H54 (cell line): ENCODE results near the gene MYO19.
"Not testable (repeated sequence)": the region's sequence is repeated elsewhere in the genome, so short reads cannot be mapped to it uniquely, and the experiment has no call there.

ENCODE experiments used
- DNase-seq: peaks from one replicate; pipeline ENCODE4 v3.0.0; 2011; ENCODE audit warnings: low spot score, mixed read lengths; ENCODE audit not compliant: insufficient read length
- FAIRE-seq: peaks from 3 replicates; lab custom pipeline; 2011; peaks lifted over from hg19 to GRCh38; lab: Jason Lieb, UNC
- POLR2A ChIP-seq: IDR thresholded peaks from 2 replicates; pipeline ENCODE4 v1.6.1; 2011; ENCODE audit warnings: low read depth, mild to moderate bottlenecking, low read length

Gene MYO19

DNA sequence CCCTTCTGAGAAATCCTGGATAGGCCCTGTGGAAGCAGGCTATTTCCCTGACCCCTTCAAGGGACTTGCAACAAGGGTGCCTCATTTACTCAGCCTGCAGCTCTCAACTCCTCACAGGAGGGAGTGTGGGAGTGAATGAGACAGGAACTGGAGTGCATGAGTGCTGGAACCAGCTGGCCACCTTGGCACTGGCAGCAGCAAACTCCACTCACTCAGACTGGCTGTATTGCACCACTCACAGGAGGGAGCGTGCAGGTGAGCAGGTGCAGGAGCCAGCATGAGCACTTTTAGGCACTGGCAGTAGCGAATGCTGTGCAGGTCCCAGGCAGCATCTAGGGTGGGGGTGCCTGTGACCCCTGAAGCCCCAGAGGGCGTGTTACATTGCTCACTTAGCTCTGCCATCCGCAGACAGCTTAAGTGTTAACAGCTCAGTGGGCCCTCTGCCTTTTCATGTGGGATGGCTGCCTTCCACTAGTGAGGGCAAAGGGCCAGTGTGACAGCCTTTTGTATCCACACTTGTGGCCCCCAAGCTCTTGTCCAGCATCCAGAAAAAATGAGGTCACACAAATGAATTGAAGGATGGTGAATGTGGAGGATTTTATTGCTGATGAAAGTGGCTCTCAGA, 59.2 kb downstream of the MYO19 start:
- FAIRE-seq (no peak), DNase-seq (no peak)
- no peak for TF ChIP-seq POLR2A

DNA sequence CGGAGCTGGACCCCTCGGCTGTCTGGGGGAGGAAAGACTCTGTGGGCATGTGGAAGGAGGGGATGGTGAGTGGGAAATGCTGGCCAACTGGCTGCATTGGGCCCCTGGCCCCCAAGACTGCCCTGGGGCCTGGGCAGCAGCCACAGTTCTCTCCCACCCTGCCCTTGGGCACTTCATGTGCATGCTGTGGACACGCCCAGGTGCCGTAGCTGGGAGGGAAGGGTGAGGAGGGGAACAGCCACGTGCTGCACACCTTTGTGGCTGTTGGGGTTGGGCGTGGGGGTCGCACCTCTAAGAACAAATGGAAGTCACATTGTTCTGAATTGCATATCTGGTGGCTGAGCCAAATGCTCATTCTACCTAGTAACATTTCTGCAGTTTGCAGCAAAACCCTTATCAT, 60.1 kb downstream of the MYO19 start:
- DNase-seq = no peak
- no peak for FAIRE-seq
- TF ChIP-seq POLR2A = no peak

GRCh38 chr17:36470499-36470898, 64.2 kb downstream of the MYO19 start:
- FAIRE-seq (no peak), DNase-seq (no peak)
- TF ChIP-seq POLR2A = no peak

DNA sequence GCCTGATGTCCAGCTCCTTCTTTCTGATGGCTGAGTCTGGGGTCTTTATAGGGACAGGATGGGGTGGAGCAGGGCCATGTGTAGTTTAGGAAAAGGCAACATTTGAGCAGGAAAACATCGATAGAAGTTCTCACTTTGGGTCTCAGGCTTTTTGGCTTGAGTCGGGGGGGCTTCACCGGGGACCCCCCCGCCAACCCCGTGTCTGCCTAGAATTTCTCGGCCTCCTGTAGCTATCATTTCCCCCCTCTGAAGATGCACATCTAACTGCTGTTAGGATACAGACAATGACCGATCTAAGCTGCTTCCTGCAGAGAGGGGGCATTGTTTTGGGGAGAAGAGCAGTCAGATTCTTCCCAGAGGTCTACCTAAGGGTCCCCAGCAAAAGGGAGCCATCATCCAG, 64.9 kb downstream of the MYO19 start:
- FAIRE-seq (no peak), DNase-seq (no peak)
- TF ChIP-seq POLR2A = no peak

DNA sequence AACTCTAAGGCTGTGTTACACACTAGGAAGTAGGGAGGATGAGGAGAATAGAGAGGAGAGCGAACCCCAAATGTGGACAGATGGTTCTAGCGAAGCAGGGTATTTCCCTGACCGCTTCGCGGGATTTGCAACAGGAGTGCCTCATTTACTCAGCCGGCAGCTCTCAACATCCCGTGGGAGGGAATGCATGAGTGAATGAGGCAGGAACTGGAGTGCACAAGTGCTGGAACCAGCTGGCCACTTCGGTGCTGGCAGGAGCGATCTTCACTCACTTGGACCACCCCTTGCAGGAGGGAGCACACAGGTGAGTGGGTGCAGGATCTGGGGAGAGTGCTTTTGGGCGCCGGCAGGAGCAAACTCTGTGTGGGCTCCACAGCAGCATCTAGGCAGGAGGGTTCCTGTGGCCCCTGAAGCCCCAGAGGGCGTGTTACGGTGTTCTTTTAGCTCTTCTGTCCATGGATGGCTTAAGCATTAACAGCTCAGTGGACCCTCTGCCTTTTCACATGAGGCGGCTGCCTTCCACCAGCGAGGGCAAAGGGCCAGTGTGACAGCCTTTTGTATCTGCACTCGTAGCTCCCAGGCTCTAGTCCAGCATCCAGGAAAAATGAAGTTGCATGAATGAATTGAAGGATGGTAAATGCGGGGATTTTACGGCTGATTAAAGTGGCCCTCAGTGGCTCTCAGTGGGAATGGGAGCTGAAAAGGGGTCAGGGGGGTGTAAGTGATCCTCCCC, 65.6 kb downstream of the MYO19 start:
- FAIRE-seq = no peak
- DNase-seq = no peak
- no peak for TF ChIP-seq POLR2A

DNA sequence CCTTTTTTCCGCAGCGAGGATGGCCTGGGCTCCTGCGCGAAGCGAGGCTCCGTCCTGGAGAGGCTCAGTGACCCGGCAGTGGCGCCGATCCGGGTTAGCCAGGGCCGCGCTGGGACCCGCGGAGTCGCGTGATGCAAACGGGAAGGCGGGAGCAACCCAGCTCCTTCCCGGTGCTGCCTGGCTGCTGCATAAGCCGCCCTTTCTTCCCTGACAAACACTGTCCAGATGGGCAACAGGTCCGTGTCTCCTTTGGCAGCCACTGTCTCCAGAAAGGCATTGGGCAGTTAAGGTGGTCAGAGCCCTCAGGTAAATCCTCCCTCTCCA, 69.9 kb downstream of the MYO19 start:
- no peak for TF ChIP-seq POLR2A
- no peak for FAIRE-seq
- DNase-seq = no peak

- TF ChIP-seq POLR2A = no peak
- no peak for FAIRE-seq
- DNase-seq = peak; percentile 90
Observed at GRCh38 chr17:36463916-36464764, 70.5 kb downstream of the MYO19 start.

DNA sequence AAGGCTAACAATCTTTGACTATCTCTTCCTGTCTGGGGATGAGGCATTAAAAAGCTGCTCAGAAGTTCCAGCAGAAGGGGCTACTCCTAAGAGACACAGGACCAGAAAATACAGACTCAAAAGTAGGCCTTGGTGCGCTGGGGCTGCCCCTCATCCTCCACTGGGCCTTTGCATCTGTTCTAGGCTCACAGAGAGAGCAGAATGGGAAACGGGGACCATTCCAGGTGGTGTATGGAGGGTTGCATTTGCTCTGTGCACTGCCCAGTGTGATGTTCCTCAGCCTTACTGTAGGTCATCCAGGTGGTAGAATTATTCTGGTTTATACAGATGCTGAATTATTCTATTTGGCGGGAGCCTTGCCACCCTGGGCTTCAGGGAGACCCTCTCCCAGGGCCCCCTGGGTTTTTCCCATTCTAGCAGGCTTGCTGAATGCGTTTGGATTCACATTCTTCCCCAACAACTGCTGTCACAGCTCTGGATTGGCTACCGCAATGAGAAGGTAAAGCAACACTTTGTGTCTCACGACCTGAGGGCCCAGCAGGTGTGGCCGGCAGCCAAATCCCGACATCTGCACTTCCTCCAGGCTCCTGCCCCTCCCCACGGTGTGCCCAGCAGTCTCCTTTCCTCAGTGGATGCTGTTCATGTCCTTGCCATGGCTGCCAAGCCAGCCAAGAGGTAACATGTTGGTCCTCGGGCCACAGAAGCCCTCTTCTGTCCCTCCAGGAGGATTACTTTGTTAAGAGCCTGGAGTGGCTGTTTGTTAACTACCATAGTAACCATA, 73.1 kb downstream of the MYO19 start:
- FAIRE-seq (no peak), DNase-seq (no peak)
- no peak for TF ChIP-seq POLR2A

DNA sequence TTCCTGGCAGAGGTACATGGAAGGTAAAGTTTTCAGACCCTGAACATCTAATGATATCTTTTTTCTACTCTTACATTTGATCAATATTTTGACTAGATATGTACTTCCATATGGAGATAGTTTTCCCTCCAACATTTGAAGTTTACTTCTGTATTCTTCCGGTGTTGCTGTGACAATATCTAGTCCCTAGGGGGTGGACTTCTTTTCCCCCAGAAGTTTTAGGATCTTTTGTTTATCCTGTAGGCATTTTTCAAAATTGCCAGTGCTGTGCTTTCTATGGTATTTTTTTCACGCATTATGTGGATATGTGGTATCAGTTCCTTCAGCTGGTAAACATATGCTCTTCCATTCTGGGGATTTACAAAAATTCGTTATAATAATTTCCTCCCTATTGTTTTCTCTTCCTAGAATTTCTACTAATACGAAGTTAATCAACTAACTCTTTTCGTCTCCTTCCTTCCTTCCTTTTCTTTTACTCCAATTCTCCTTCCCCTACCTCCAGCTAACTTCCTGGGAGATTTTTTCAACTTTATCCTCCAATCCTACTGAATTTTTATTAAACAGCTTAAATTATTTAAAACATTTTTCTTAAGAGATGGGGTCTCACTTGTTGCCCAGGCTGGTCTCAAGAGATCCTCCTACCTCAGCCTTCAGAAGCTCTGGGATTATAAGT, 74.3 kb downstream of the MYO19 start:
- TF ChIP-seq POLR2A = no peak
- no peak for DNase-seq
- FAIRE-seq = no peak

- DNase-seq = no peak
- TF ChIP-seq POLR2A = no peak
- no peak for FAIRE-seq
Observed at GRCh38 chr17:36459601-36460000, 75.1 kb downstream of the MYO19 start.

DNA sequence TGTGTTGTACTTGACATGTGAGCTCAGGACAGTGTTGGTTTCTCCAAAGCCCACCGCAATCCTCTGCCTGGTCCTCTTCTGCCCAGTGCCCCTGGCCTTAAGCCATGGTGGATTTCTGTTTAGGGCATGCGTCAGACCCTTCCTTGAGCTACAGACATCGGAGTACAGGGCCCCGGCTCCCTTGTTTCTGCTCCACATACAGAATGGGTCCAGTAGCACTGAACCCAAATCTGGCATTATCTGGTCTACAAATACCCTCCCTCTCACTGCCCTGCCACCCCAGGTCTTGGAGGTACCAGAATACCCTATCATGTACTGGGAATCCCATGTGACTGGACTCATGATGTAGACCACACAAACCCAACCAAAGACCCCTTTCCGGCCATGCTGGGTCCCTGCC, 75.6 kb downstream of the MYO19 start:
- DNase-seq (no peak), FAIRE-seq (no peak)
- TF ChIP-seq POLR2A = no peak

DNA sequence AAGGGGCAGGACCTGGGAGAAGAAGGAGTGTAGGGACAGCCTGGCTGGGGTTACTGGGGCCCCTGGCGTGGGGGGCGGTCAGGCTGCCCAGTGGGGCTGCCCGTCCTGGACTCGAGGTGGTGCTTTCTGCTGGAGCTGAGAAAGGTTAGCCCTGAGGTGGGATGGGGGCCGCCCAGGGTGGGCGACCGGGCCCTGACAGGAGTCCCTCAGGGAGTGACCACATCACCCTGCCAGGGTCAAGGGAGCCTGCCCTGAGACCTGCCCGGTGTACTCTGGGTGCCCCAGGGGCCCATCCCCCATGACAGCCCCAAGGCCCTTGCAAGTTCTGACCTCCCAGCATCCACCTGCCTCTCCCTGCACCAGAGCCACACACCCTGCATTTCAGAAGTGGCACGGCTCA, 77.0 kb downstream of the MYO19 start:
- FAIRE-seq = not testable (repeated sequence)

DNA sequence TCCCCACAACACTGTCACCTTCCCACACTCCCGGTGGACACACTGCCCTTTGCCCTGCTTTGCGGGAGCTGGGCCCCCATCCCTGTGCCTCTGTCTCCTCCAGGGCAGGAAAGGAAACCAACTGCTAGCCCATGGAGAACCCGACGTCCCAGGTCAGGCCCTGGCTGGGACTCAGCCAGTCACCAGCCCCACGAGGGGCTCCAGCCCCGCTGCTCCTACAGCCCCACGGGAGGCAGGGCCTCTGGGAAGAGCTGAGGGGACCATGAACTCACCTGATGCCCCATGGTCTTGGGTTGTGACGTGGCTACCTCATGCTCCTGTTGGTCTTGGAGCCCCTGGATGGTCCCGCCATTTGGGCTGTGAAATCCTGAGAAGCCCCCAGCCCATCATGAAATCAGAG, 81.8 kb downstream of the MYO19 start:
- FAIRE-seq, DNase-seq: not testable (repeated sequence)

More for the DNA sequence above, 77.0 kb downstream of the MYO19 start:
- DNase-seq = not testable (repeated sequence)

DNA sequence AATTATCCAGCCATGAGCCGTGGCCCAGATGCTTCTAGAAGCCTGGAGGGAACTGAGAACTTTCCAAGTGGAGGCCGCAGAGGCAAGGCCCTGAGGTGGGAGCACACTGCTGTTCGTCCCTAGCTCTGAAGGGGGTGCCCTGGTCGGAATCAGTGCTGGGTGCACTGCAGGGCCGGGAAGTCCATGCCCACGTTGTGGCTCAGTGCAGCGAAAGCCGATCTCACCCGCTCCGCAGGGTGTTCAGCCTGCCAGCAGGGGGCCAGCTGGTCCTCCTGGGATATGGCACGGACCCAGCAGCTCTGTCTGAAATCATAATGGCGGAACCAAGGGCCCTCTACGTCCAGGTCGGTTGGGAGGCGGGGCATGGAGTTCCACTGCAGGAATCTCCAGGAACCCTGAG, 84.7 kb downstream of the MYO19 start:
- not testable (repeated sequence) for FAIRE-seq, DNase-seq
